ENCODE data around the gene NSD1.

NSD1 gene

DNA sequence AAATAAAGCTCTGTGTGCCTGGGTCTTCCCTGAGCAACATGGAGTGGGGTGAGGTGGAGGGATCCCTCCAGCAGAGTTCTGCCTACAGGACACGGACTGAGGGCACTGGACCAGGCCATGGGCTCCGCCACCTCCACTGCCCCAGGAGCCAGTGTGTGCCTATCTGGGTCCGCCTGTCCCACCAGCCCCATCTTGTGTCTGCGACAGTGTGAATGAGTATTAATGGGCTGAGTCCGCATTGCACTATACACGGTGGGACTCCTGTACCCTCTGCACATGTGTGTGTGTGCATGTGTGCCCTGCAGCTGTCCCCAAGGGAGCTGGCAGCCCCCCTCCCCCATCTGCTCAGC lies 35.5 kb upstream of the NSD1 start:
- no peak for DNase-seq (ENCODE audit: low read depth)

- no peak for DNase-seq (ENCODE audit: low read depth)
These were observed 35.0 kb upstream of the NSD1 start for GRCh38 chr5:177098470-177099141.

DNA sequence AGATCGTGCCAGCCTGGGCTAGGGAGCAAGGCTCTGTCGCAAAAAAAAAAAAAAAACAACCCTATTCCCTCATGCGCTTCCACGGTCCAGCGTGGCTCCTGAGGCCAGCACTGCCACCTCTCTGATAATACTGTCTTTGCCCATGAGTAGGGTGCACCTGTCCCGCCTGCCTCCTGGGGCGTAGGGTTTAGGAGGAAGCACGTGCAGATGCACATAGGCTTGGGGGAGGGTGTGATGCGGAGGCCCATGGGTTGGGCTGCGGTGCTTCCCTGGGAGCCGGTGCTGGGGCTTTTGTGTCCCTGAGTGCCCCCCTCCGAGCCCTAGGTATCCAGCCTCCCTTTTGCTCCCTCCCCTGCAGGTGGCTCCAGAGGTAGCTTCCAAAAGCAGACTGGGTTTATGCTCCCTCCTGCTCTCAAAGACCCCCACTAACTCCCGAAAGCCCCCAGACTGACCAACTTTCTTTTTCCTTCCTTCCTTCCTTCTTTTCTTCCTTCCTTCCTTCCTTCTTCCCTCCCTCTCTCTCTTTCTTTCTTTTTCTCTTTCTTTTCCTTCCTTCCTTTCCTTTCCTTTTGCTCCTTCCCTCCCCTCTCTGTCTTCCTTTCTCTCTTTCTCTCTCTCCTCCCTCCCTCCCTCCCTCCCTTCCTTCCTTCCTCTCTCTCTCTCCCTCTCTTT lies 34.0 kb upstream of the NSD1 start:
- DNase-seq (ENCODE audit: low read depth): no peak

GRCh38 chr5:177100714-177101121 lies 32.9 kb upstream of the NSD1 start:
- DNase-seq (ENCODE audit: low read depth): no peak

- DNase-seq (ENCODE audit: low read depth): no peak
These were observed 29.9 kb upstream of the NSD1 start for GRCh38 chr5:177103523-177104253.

DNA sequence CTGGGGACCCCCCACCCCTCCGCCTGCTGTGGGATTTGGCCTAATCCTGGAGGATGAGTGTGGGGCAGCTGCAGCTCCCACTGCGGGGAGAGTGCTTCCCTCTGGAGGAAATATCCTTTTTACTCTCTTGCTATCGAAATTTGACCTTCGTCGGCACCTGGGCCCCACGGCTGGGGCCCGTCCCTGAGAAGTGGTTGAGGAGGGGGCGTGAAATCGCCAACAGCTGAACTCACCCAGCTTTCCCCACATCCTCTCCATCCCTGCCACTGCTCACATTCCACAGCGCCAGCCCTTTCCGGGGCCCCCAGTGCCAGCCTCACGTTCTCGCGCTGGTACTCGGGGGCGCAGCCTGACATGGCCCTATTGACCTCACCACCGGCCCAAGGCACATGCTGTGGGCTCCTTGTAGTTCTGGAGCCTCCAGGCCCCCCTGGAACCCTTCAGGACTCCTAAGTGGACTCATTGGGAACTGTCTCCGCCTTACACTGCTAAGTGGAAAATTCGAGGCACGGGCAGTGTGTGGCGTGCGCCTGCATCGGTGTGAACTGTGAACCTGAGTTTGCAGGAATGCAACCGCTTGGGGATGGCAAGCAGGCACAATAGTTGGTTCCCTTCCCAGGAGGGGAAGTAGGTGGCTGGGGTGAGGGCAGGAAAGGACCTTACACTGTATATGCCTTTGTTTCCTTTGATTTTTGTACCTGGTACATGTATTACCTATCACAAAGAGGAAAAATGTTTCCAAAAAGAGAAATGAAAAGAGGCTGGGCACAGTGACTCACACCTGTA lies 27.7 kb upstream of the NSD1 start:
- DNase-seq (ENCODE audit: low read depth): no peak

- no peak for DNase-seq (ENCODE audit: low read depth)
These were observed 26.4 kb upstream of the NSD1 start for GRCh38 chr5:177107159-177107558.

DNA sequence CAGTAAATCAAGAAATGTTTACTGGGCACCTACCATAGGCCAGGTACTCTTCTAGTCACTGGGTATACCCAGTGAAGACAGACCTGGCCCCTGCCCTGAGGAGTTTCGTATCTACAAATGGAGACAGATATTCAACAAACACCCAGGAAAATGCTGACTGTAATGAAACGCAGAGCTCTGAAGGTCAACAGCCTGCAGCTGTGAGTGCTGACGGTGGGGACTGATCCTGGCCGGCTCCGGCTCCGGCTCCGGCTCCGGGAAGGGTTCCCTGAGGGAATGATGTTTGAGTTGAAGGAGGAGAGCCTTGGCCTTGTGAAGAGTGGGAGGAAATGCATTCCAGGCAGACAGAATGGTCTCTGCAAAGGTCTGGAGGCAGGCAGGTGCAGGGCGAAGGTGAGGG lies 23.8 kb upstream of the NSD1 start:
- DNase-seq (ENCODE audit: low read depth): no peak

- peak; percentile 34 for DNase-seq (ENCODE audit: low read depth)
These were observed 21.7 kb upstream of the NSD1 start for GRCh38 chr5:177111720-177112394.

- DNase-seq (ENCODE audit: low read depth): no peak
These were observed 20.9 kb upstream of the NSD1 start for GRCh38 chr5:177112589-177113220.

- peak; percentile 45 for DNase-seq (ENCODE audit: low read depth)
These were observed 19.8 kb upstream of the NSD1 start for GRCh38 chr5:177113566-177114424.

- DNase-seq (ENCODE audit: low read depth): no peak
These were observed 16.8 kb upstream of the NSD1 start for GRCh38 chr5:177116631-177117373.

DNA sequence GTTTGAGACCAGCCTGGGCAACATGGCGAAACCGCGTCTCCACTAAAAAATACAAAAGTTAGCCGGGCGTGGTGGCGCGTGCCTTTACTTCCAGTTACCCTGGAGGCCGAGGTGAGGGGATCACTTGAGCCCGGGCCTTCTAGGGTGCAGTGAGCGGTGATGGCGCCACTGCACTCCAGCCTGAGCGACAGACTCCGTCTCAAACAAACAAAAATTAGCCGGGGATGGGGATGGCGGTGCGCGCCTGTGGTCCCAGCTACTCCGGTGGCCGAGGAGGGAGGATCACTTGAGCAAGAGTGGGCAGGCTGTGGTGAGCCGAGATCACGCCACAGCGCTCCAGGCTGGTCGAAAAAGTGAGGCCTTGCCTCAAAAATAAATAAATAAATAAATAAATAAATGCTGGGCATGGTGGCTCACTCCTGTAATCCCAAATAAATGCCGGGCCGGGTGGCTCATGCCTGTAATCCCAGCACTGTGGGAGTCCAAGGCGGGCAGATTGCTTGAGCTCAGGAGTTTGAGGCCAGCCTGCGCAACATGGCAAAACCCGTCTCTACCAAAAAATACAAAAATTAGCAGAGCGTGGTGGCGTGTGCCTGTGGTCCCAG lies 16.0 kb upstream of the NSD1 start:
- DNase-seq (ENCODE audit: low read depth): no peak

DNA sequence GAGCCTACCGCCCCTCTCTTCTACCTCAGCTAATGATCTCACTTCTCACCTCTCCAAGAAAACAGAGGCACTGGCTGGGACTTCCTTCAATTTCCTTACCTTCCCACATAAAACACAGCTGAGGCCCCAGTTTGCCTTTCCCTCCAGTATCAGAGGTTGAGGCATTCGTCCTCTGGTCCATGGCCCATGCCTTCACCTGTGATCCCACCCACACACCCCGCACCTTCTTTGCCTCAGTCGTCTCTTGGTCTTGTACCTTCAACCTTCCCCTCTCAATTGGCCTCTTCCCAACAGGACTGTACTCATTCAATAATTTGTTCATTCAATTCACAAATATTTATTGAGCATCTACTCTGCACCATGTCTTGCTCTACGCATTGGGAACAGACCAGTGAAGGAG lies 11.0 kb upstream of the NSD1 start:
- no peak for DNase-seq (ENCODE audit: low read depth)

GRCh38 chr5:177123789-177124485 lies 9.6 kb upstream of the NSD1 start:
- DNase-seq (ENCODE audit: low read depth): no peak

DNA sequence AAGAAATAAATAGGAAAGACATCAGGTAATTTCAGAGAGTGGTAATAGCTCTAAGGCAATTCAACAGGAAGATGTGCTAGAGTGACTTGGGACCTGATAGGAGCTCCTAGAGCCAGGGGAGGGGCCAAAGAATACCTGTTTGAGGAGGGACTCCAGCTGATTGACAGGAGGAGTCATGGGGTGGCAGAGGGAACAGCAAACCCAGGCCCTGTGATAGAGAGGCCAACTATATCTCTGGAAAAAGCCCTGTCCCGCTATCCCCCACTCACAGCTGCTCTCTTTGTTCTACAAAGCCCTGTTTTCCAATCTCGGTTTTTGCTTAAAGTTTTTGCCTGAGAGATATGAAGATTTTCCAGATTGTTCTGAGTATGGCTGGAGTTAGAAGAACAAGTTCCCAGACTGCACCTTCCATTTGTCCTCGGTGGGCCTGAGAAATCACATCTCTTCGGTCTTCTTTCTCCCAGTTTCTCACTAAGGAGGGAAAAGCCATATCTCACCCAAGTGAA lies 9.0 kb upstream of the NSD1 start:
- no peak for DNase-seq (ENCODE audit: low read depth)

DNA sequence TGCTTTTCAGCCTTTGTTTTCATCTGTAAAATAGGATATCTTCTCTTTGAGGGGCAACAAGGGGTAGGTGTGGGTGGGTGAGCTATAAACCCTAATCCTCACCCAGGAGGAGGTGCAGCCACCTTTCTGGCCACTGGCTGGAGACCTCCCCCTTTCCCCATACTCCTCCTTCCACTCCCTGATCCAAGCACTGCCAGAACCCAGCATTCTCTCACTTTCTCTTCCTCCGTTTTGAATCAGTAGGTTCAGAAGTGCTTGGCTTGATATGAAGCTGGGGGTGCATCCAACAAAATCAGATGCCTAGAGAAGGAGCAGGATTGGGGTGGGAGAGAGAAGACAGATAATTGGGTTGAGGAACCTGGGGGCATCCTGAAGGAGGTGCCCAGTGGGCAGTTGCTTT lies 6.8 kb upstream of the NSD1 start:
- DNase-seq (ENCODE audit: low read depth): no peak

DNA sequence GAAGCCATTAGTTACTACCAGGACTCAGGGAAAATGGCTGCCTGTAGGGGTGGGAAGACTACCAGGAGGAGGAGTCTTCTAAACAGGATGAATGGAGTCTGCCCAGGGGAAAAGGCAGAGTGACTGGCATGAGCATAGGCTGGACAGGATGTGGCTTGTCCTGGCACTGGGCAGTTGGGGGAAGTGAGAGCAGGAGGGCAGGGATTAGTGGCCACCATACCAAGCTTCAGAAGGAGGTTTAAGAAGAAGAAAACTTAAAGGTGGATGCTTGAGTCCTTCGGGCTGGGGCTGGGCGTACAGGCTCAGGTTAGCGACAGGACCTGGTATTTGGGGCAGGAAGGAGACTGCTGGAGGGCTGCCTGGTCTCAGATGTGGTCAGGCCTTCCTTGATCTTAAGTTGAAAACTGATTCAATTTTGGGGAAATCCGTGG lies 5.0 kb upstream of the NSD1 start:
- DNase-seq (ENCODE audit: low read depth): no peak
